ENCODE measurements around the gene MAD1L1. TPM values are rescaled to one million over a fixed set of nuclear protein-coding genes. Genes with fewer than 3 reads are reported as not detected.

The MAD1L1 gene
- total and polyA plus RNA-seq, 2 of the 8 experiments (the other 6 are each of a cell fraction or from before 2014, with no cell fraction given) = 40.4 to 44.6 TPM

- no peak for TF ChIP-seq SIRT6 (IDR thresholded peaks at IDR 0.05; ENCODE audit: low read length)
- TF ChIP-seq SP1 (IDR thresholded peaks at IDR 0.05; ENCODE audit: low read depth, low read length) = no peak
- TF ChIP-seq JUND (IDR thresholded peaks at IDR 0.05; ENCODE audit: low read length) = no peak
Observed at GRCh38 chr7:2114052-2114451, 118.7 kb downstream of the MAD1L1 start (continued).
